Activated CD4-positive, alpha-beta T cell treated with anti-CD3 and anti-CD28 coated beads for 48 hours (primary cell): ENCODE measurements around the gene ABHD17B.
"Not testable (repeated sequence)": the region's sequence is repeated elsewhere in the genome, so short reads cannot be mapped to it uniquely, and the experiment has no call there.

ENCODE experiments used
- DNase-seq: peaks from one replicate; pipeline ENCODE4 v3.0.0-alpha.2; 2020

Gene ABHD17B

DNA sequence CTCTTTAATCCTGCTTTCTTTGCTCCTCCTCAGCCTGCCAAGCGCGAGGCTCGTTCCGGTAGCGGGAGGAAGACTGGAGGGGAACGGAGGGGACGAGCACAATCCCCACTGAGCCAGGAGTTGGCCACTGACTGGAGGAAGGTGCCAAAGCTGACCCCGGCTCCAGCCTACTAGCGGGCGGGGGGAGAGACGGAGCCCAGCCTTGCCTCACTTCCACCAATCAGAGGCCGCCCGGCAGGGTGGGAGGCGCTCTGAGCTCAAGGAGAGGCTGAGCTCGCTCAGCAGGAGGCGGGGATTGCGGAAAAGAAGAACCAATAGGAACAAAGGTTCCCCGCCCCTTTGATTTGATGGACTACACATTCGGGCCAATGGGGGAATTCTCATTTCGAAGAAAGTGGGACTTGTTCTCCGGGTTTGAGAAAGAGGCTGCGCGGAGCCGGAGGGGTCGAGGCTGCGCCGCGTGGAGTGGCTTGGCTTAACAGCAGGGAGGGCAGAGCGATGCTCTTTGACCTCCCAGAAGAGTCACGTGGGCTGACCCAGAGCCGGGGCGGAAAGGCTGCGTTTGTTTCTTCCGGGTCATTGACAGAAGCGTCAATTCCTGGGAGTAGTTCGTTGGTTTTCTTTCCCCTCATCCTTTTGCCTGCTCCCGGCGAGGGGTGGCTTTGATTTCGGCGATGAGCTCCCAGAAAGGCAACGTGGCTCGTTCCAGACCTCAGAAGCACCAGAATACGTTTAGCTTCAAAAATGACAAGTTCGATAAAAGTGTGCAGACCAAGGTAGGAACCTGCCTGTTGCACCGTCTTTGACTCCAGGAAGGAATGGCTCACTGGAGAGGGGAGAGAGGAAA lies at the start of gene ABHD17B, which contains the start of gene C9orf85:
TSS of gene ABHD17B (minus strand) at position 133 of the 847 bp plus-strand sequence. CDS start 36,113 bp downstream, outside the sequence.
TSS of gene C9orf85 (plus strand) at position 579 of the 847 bp plus-strand sequence. CDS start at position 675, 96 bp downstream.
- peak; percentile 98 for DNase-seq

DNA sequence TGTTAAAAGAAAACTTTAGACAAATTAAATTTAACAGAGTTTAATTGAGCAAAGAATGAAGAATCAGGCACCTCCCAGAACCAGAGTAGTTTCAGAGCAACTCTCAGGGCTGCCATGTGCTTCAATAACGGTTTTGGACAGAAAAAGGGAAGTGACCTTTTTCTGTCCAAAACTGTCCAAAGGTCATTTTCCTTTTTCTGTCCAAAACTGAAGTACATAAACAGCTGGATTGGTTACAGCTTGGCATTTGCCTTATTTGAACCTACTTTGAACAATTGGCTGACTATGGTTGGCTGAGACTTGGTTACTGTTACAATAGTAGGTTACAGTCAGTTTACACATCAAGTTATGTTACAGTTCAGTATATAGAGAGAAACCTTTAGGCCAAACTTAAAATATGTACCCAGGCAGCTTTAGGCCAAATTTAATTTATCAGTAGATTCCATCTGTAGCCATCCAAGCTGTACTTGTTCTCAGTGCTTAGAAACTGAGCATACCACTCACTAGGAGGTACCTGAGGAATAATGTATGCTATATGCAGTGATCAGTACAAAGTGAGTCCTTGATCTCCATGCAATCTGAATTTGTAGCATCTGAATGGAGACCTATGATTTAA lies 44.4 kb upstream of the ABHD17B start:
- no peak for DNase-seq

DNA sequence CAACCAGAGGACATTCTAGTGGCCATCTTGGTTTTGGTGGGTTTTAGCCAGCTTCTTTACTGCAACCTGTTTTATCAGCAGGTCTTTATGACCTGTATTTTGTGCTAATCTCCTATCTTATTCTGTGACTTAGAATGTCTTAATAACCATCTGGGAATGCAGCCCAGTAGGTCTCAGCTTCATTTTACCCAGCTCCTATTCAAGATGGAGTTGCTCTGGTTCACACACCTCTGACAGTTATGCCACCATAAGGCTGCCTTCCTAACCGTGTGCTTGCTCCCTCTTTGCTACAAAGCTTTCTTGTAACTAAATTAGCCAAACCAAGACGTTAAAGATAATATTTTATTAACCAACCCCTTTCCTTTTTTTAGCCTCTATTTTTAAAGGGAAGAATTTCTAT lies 43.7 kb upstream of the ABHD17B start:
- DNase-seq = not testable (repeated sequence)

DNA sequence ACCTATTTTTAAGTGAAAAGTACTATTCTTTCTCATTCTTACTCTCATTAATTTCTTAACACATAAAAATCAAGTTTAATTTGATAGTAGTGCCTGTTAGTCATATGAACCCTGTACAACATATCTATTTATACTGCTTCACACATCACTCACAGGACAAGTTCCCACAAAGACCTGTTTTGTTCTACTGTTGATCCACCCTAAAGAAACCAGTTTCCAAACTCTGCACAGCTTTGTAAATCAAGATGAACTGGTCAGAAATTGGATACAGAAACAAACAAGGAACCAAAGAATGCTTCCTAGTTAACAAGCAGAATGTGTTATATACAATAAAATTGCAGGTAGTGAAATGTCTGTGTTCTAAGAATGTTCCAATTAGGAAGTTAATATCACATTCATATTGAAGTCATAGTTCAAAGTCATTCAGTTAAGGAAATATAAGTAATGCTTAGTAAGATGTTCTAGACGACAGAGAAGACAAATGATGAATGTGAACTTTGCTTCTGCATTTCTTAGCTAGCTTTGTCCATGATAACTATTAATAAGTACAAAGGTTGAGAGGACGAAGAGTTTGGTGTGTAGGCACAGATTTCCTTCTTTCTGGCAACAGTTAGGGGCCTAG lies 33.9 kb upstream of the ABHD17B start:
- no peak for DNase-seq

DNA sequence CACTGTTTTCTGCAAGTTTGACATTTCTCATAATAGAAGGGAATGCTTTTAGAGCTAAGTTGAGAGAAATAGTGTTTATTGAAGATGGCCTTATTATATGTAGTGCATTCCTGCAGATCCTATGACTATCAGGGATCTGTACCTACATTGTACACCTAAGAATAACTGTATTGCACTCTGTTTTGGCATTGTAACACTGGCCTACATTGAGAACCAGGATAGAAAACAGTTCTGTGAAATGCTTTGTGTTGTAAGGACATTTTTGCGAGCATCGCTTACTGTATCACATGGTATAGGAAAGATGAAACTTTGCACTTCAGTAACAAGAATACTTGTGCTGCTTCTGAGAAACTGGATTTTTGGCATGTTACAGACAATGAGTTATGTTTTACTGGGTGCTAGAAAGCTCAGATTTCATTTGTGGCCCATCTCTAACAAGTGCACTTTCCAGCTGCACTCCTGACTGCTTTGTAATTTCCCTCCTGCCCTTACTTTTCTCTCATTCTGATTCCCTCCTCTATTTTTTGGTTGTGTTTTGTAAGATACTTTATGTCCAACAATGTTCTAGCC lies 31.1 kb upstream of the ABHD17B start:
- no peak for DNase-seq

DNA sequence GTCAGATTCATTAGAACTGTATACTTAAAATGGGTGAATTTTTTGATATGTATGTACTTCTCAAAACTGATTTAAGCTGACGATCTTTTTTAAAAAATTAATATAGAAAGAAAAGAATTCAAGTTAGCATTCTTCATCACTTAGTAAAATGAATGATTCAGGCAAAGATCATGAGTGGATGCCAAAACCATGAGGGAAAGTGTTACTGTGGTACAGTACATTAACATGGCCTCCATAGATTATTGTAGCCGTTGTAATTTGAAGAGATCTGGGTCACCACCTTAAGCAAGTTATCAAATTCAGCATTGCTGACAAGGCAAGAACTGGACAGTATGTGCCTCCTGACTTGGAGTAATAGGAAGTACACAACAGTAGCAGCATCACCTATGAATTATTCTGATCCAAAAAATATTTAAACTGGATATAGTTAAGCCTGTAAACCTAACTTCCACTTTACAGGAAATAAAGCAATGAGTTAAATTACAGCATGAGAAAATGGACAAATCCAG lies 30.1 kb upstream of the ABHD17B start:
- no peak for DNase-seq

DNA sequence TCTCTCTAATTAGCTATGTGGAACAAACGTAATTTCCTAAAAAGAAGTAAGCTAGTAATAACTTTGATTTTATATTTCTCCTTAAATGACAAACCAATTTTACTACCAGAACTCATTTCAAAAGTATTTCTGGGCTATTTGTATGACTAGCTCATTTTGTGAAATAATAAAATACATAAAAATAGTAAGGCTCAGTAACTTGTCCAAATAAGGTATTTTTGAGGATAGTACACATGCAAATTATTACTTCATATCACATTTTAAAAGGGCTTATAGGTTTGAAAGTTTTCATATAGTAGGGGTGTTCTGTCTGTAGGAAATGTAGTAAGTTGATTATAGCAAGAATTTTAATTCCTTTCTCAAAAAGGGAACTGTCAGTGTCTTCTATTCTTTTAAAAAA lies 26.9 kb upstream of the ABHD17B start:
- DNase-seq = no peak

DNA sequence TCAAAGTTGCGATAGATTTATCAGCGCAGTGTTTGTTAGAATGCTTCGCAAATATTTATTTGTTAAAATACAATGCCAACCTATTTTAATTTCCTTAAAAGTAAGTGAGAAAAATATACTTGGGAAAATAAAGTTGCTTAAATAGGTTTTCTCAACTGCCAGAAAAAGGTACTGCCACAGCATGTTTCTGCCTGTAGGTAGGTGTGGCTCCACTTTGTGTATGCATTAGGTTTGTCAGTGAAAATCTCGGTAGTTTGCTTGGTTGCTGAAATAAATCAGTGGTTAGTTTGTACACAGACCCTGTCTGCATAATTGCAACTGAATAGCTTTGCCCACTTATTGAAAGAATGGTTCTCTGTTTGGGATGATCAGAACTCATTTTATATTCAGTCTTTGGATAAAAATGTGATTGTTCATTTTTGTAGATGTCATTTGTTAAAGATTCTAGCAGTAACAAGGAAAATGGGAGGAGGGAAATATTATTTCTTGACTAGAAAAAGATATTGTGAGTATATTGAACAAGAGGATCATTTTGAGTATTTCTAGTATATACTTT lies 26.2 kb upstream of the ABHD17B start:
- DNase-seq = no peak

DNA sequence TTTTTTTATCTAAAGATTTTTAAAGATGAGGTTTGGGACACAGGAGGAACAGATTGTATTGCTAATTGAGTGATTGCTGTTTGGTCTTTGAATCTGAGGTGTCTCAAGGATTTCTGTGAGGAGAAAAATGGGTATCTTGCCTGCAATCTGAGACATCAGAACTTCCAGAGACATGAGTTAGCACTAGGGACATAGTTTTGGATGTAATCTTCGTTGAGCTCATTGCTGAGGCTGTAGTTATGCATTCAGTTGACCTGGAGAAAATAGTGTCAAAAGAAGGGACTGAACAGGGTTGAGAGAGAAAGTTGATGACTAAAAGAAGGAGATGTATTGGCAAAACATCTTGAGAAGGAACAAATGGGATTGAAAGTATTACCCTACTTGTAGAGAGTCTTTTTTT lies 25.1 kb upstream of the ABHD17B start:
- DNase-seq = no peak

DNA sequence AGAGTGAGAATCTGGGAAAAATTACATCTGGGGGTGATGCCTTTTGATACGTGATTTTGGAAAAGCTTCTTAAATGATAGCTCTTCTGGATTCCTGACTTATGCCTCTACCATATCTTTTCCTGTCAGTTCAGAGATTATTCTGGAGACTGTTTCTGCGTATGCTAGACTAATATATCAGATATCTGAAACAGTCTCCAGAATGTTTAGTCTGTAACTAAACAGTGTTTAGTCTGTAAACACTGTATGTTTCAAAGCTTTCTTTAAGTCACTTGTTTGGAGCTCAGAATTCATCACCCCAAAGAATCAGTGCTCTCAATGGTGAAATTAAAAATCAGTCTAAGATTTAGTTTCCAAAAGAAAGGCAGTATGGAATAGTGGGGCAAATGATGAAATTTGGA lies 20.2 kb upstream of the ABHD17B start:
- DNase-seq = no peak

DNA sequence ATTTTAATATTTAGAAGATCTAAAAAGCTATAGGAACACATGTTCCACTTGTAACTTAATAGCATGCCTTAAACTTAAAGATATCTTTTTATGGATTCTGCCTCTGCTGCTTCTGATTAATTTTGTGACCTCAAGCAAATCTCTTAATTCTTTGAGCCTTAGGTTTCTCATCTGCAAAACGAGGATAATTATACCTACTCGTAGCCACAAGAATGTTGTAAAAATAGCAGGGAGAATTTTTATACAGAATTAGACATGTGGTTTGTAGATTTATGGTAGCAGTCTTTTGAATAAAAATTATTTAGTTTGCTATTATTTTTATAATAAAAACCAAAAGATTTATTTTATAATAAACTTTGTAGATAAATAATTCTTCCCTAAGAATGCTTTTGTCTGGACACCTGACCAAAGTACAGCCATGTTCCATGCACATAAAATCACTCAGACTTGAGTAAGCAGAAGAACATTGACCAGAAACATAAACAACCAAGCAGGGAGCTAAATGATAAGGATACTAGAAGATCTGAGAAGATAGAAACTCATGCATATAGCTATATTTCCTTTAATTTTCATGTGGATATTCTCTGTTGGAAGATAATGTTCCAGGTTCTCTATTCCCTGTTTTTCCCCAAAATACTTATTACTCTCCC lies 18.9 kb upstream of the ABHD17B start:
- no peak for DNase-seq

DNA sequence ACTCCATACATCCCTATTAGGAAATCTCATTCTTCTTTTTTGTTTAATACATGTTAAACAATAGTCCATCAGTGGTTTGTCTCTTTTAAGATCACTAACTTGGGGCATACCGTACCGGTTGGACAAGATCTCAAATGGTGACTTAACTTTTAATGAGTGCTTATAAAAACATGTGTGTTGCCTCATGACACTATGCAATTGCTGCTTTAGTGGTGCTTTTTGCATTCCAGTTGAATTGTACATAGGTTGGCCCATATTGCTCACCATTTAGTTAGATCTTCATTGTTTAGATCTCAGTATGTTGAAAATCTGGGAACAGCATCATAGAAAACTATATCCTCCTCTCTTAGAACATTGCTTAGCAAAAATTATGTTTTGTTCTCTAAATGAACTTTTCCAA lies 18.2 kb upstream of the ABHD17B start:
- no peak for DNase-seq

DNA sequence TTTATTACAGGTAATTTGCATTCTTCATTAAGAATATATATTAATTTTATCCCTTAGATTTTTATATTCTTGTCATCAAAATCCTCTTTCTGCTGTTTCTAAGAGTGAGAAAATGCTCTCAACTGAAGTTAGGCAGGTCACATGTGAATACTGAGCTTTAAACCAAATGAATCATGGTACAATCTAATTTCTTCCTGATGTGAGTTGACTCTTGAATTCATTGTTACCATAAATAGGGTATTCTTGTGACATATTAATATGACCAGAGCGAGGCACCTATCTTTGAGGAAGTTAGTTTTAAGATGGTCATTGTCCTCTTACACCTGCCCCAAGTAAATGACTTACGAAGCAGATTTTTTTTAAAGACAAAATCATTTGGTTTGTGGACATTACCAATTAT lies 17.8 kb upstream of the ABHD17B start:
- no peak for DNase-seq

DNA sequence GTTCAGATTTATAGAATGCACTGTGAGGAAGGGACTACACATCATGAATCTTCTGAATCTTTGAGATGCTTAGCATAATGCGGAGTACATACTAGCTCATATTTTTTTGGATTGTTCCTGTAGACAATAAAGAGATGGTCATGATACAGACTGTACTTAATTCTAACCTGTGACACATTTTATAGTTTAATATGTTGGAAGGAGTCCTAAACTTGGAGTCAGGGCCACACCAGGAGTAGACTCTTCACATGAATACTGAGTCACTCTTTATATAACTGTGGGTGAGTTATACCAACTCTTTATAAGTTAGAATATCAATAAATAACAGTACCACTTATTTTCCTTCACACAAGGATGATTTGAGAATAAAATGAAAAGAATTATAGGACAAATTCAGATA lies 17.4 kb upstream of the ABHD17B start:
- DNase-seq = no peak

DNA sequence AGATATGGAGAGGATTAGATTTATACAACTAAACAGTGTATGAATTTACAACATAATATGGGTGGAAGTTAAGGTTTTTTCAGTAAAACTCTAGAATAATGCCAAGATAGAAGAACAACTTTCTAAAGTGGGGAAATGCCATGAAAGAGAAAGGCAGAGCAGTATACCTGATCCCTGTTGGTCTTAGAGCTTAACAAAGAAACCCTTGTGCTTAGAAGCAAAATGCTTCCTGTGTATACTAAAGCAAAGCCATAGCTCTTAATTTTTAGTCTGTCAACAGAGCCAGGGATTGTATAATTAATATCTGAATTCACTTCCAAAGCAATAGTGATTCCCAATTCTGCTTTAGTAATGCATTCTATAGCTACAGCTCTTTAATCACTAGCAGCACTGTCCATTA lies 14.8 kb upstream of the ABHD17B start:
- no peak for DNase-seq

DNA sequence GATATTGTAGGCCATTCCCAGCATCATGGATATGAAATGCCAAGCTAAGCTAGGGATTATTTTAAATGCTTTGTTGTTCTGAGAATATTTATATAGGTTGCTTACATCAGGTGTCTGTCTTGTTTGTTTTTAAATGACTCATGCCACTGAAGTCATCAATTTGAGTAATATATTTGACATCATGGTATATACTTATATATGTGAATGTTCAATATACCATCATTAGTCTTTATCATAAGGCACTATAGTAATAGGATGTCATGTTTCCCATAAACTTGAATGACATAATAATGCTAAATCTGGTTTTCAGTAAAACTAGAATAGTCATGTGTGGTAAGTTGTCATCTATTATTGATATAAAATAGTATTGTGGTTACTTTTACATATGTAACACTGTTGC lies 13.6 kb upstream of the ABHD17B start:
- DNase-seq = no peak

DNA sequence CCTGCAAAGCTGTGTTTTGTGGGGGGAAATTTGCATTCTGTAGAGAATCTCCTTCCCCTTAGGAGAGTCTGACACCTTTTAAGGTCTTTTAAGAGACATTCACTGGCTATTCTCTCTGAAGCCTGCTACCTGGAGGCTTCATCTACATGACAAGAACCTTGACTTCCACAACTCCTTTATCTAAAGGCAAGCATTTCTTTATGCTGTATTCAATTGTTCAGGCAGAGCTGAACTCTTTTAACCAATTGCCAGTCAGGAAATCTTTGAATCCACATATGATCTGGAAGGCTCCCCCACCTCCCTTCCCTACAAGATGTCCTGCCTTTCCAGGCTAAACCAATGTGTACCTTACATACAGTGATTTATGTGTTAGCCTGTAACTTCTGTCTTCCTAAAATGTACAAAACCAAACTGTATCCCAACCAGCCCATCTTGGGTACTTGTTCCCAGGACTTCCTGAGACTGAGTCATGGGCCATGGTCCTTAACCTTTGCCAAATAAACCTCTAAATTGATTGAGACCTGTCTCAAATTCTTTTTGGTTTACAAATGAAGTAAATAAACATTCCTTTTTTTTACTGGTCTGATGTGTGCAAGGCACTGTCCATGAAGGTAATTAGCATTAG lies 10.3 kb upstream of the ABHD17B start:
- no peak for DNase-seq

DNA sequence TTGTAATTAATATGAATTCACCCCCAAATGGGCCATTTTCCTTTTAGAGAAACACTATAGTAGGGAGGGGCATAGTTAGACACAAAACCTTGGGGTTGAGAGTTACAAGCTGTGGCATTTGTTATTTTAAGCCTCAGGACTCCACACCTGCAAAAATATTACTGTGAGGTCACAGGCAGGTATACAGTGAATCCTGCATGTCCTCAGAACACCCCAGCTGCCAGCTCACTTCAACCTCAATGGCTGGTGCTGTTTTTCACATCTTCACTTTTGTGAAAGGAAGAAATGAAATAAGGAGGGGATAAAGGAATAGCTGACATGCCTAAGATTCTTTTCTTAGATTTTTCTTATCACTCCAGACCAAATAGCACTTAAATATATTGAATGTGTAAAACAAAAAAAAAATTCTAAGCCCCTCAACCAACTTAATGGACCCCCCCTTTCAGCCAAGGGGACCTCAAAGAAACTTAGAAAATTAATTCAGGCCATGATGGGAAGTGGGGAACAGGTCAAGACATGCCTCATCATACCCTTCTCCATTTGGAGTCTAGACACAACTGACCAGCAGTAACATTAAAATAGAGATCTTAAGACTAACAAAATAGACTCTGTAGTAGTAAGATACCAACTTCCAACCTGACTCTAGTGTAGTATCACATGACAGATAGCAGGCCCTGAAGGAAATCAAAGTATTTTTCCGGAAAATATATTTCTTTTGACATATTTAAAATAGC lies 9.6 kb upstream of the ABHD17B start:
- DNase-seq = no peak

DNA sequence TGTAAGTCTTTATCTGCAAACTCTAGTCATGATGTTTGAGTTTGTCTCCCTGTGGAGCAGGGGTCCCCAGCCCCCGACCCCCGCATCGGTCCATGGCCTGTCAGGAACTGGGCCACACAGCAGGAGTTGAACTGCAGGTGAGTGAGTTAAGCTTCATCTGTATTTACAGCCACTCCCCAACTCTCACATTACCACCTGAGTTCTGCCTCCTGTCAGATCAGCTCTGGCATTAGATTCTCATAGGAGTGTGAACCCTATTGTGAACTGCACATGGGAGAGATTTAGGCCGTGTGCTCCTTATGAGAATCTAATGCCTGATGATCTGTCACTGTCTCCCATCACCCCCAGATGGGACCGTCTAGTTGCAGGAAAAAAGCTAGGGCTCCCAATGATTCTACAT lies 7.4 kb upstream of the ABHD17B start:
- DNase-seq = no peak

DNA sequence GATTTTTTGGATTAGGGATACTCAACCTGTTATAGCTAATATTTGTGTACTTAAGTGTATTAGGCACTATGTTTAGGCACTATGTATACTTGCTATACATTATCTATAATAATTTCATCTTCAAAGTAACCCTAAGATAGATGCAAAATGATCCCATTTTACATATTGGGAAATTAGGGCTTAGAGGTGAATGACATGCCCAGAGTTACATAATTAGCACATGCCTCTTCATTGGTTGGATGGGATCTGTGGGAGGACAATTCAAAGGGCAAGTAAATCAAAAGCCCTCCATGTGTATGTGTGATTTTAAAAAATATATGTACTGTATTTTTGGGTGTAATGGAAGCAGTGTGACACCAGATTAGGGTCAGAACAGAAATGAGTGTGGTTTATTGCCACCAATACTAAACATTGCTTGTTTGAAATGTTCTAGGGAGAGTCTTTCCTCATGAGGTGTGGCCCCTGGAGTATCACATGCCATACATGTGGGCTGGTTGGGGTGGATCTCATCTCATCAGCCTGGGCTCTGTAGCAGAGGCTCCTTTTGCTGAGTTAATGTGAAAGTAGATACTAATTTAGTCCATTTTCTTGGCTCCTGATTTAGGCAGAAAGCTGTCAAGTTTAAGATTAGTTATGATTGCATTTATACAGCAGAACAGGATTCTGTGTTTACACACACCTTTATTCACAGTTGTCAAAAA lies 6.0 kb upstream of the ABHD17B start:
- DNase-seq = peak; percentile 46

DNA sequence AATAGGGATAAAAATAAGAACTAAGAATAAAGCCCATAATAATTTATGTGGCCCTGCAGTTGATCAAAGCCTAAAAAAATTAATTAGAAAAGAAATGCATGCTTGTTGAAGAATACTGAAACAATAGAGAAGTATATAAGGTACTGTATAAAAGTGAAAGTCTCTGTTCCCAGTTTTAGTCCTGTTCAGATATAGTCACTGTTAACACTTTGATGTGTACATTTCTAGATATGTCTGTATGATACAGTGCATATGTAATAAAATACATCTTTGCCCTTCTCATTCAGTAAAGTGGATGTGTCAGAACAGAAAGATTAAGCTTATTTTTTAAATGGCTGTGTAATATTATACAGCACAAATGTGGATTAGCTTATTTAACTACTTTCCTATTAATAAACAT lies 4.5 kb upstream of the ABHD17B start:
- no peak for DNase-seq
